Myocyte (in vitro differentiated cells): Measurements from ENCODE around the gene PKMYT1. TPM values are rescaled to one million over a fixed set of nuclear protein-coding genes. Genes with fewer than 3 reads are reported as not detected.

ENCODE experiments used
- DNase-seq: peaks from one replicate; pipeline ENCODE4 v3.0.0-alpha.2; 2012; ENCODE audit warnings: low read depth
- total RNA-seq: library from RNA; depleted of rRNA; stranded (reverse); fragments of >200 nt; gene quantifications from 2 replicates; pipeline ENCODE4 v1.2.3, GENCODE V29; 2014

Gene PKMYT1
- total RNA-seq, 1 donor from 2014 or later = 0.53 TPM

DNA sequence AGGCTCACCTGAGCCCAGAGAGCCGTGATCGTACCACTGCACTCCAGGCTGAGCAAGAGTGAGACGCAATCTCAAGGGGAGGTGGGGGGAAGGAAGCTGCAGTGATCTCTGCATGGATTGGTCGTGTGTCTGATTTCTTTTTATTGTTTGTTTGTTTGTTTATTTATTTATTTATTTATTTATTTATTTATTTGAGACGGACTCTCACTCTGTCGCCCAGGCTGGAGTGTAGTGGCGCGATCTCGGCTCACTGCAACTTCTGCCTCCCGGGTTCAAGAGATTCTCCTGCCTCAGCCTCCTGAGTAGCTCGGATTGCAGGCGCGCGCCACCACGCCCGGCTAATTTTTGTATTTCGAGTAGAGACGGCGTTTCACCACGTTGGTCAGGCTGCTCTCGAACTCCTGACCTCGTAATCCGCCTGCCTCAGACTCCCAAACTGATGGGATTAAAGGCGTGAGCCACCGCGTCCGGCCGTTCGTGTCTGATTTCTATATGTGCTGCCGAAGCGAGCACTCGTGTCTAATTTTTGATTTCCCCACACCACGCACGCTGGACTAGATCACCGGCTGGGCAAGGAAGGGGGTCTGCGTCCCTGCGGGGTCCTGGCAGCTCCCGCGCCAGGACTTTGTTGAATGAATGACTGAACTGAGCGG lies 39.5 kb upstream of the PKMYT1 start:
- DNase-seq = no peak

GRCh38 chr16:3017794-3018506 lies 37.7 kb upstream of the PKMYT1 start, which contains the start of gene CLDN6:
Gene CLDN6, minus strand, starts transcription at chr16:3018183. Its CDS starts 2,162 bp downstream, at chr16:3016021.
- DNase-seq = no peak

DNA sequence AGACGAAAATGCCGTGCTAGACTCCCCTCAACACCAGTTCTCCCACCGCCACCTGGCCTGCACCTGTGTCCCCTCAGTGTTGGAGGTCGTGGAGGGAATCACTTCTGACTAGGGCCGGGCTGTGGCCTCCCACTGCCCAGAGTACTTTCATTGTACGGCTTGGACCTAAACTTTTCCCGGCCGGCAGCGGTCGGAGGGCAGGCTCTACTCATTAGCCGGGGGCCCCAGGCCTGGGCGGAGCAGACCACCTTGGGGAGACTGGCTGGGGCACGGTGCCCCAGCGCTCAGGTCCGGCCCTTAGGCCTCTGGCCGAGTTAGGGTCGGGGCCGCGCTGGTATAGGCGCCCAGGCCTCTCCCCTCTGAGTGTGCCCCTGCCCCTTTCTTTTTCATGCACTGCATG lies 37.1 kb upstream of the PKMYT1 start:
- DNase-seq = no peak

DNA sequence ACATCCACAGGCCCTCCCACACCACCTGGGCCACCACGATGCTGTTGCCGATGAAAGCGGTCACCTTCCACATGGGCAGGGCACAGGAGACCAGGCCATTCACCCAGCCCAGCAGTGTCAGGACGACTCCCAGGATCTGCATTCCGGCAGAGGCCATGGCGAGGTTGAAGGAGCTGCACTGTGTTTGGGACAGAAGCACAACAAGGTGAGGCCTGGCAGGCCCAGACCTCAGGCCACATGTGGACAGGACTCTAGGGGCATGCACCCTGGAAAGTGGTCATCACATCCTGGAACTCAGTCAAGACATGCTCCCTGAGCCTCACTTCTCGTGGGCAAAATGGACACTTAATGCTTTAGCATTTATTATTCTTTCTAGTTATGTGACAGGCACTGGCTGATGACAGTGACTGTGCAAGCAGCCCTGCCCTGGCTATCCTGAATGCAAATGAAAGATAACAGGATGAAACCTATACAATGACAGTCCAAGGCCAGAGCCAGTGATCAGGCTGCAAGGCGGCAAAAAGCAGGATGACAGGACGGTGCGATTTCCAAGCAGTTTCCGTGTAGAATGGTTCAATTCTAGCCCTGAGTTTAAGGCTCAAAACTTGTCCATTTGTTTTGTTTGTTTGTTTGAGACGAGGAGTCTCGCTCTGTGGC lies 35.7 kb upstream of the PKMYT1 start:
- DNase-seq = no peak

GRCh38 chr16:3014971-3015370 lies 34.7 kb upstream of the PKMYT1 start:
- no peak for DNase-seq

GRCh38 chr16:3013998-3014690 lies 33.9 kb upstream of the PKMYT1 start:
- DNase-seq = no peak

DNA sequence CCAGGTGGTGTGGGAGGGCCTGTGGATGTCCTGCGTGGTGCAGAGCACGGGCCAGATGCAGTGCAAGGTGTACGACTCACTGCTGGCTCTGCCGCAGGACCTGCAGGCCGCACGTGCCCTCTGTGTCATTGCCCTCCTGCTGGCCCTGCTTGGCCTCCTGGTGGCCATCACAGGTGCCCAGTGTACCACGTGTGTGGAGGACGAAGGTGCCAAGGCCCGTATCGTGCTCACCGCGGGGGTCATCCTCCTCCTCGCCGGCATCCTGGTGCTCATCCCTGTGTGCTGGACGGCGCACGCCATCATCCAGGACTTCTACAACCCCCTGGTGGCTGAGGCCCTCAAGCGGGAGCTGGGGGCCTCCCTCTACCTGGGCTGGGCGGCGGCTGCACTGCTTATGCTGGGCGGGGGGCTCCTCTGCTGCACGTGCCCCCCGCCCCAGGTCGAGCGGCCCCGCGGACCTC lies 33.3 kb upstream of the PKMYT1 start:
- no peak for DNase-seq

- no peak for DNase-seq
Measured at GRCh38 chr16:3012828-3013420, 32.7 kb upstream of the PKMYT1 start, which contains the start of gene CLDN9. Gene CLDN9, plus strand, starts transcription at chr16:3012923. Its CDS starts 440 bp downstream, at chr16:3013363.

- no peak for DNase-seq
Measured at GRCh38 chr16:3012246-3012645, 32.0 kb upstream of the PKMYT1 start.

DNA sequence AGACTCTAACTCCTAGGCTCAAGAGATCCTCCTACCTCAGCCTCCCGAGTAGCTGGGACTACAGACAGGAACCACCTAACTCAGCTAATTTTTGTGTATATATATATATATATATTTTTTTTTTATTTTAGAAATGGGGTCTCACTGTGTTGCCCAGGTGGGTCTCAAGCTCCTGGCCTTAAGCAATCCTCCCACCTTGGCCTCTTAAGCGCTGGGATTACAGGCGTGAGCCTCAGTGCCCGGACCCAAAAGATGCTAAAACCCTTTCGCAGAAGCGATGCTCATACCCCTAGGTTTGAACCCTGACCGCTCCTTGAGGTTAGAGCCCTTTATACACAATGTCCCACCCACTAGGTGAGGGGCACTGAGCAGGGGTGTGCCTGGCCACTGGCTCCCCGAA lies 30.3 kb upstream of the PKMYT1 start:
- no peak for DNase-seq

DNA sequence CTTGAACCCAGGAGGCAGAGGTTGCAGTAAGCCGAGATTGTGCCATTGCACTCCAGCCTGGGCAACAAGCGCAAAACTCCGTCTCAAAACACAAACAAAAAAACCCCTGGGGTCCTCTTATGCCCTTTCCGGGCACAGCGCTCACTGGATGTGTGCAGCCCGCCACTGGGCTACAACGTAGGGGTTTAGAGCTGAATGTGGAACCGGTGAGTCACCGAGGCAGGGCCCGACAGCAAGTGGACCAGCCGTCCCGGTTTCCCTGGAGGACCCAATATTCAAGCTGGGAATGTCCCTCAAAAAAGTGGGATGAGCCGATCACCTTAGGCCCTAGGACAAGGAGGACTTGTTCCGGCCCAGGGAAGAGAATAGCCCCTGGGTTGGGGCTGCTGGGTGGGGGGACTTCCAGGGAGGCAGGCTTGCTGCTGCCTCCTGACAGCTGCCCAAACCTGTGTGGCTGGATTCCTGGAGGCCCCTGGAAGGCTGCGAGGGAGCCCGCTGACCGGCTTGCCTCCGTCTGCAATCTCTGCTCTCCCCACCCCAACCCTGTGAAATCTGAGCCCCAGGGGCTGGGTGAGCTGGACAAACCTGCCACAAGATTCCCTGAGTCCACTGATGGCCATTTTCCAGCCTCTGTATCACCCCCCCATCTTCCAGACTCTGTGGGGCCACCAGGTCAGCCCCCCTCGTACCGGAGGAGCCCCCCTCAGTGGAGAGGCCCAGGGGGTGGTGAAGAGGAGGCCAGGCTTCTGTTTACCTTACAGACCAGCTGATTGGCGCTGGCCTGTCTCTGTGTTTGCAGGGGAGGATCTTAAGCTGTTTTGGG lies 29.5 kb upstream of the PKMYT1 start:
- DNase-seq = no peak

DNA sequence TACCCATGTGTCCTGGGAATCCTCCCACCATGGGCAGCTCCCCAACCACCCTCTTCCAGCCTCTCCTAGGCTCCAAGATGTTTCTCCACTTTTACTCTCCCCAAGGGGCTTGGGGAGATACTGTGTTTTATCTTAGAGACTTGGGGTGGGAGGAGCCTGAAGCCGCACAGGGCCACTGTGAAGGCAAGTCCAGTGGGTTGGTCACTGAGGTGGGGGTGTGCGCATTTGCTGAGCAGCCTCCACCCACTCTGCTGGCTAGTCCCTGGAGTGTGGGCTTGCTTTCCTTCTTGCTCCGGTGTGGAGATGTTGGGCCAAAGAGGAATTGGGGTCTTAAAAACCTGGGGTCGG lies 28.4 kb upstream of the PKMYT1 start:
- DNase-seq = no peak

- DNase-seq = no peak
Measured at GRCh38 chr16:3007957-3008689, 27.9 kb upstream of the PKMYT1 start.

GRCh38 chr16:3007059-3007956 lies 27.1 kb upstream of the PKMYT1 start:
- DNase-seq = no peak

GRCh38 chr16:3004781-3005284 lies 24.6 kb upstream of the PKMYT1 start:
- no peak for DNase-seq

- no peak for DNase-seq
Measured at GRCh38 chr16:3004319-3004718, 24.1 kb upstream of the PKMYT1 start.

- peak; percentile 99 for DNase-seq
Measured at GRCh38 chr16:3003582-3004270, 23.5 kb upstream of the PKMYT1 start.

DNA sequence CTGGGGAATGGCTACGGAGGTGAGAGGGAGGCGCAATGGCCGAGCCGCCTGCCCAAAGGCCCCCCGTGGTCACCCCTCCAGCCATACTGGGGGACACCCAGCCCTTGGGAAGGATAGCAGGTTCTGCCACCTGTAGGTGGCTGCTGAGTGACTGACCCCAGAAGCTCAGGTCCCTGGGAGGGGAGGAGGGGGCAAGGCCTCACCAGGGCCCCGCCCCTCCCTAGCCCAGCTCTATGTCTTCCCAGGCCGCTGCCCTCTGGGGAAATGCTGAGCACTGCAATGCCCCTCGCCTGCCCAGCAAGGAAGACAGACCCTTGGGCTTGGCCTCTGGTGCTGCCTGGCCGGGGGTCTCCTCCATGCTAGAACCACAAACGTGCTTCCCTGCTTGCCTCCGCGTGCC lies 21.1 kb upstream of the PKMYT1 start:
- no peak for DNase-seq
